Activated T-cell treated with anti-CD3 and anti-CD28 coated beads, Interleukin-2, amount 50 U/mL, for 1 hour (primary cell): ENCODE measurements around the gene POLE.
A peak's percentile ranks its signal among the peaks of the same experiment; 100 is the strongest.

Experiments
- DNase-seq: peaks from one replicate; pipeline ENCODE4 v3.0.0-alpha.2; 2020

The POLE gene

GRCh38 chr12:132687211-132688164, at the start of gene POLE, which contains the start of gene PXMP2:
TSS of gene POLE (minus strand) at chr12:132687342. CDS start at chr12:132687315, 27 bp downstream.
TSS of gene PXMP2 (plus strand) at chr12:132687587. CDS start at chr12:132687671, 84 bp downstream.
- DNase-seq: peak; percentile 95

- no peak for DNase-seq
Measured at GRCh38 chr12:132736913-132737312, 49.8 kb upstream of the POLE start.

- DNase-seq: no peak
Measured at GRCh38 chr12:132736378-132736777, 49.2 kb upstream of the POLE start.

GRCh38 chr12:132735496-132735895, 48.4 kb upstream of the POLE start:
- no peak for DNase-seq

- no peak for DNase-seq
Measured at GRCh38 chr12:132734206-132734605, 47.1 kb upstream of the POLE start.

- DNase-seq: no peak
Measured at GRCh38 chr12:132731574-132731973, 44.4 kb upstream of the POLE start.

- DNase-seq: no peak
Measured at GRCh38 chr12:132730353-132730752, 43.2 kb upstream of the POLE start.

- no peak for DNase-seq
Measured at GRCh38 chr12:132729541-132730320, 42.6 kb upstream of the POLE start.

- DNase-seq: no peak
Measured at GRCh38 chr12:132728502-132728901, 41.4 kb upstream of the POLE start.

GRCh38 chr12:132727091-132727794, 40.1 kb upstream of the POLE start:
- no peak for DNase-seq

- DNase-seq: no peak
Measured at GRCh38 chr12:132726386-132726785, 39.2 kb upstream of the POLE start.

- DNase-seq: no peak
Measured at GRCh38 chr12:132724506-132725241, 37.5 kb upstream of the POLE start.

GRCh38 chr12:132723764-132724140, 36.6 kb upstream of the POLE start:
- DNase-seq: no peak

- DNase-seq: no peak
Measured at GRCh38 chr12:132723015-132723763, 36.0 kb upstream of the POLE start.

GRCh38 chr12:132720606-132721345, 33.6 kb upstream of the POLE start:
- no peak for DNase-seq

GRCh38 chr12:132719954-132720324, 32.8 kb upstream of the POLE start:
- no peak for DNase-seq

GRCh38 chr12:132719141-132719953, 32.2 kb upstream of the POLE start:
- no peak for DNase-seq

GRCh38 chr12:132718644-132719043, 31.5 kb upstream of the POLE start:
- no peak for DNase-seq

GRCh38 chr12:132717531-132718387, 30.6 kb upstream of the POLE start:
- DNase-seq: no peak
